Spinal cord (tissue), 10 donors: ENCODE data around the gene PCID2. TPM values are rescaled to one million over a fixed set of nuclear protein-coding genes. Genes with fewer than 3 reads are reported as not detected.
A peak's percentile ranks its signal among the peaks of the same experiment; 100 is the strongest.
"Not testable (repeated sequence)": the region's sequence is repeated elsewhere in the genome, so short reads cannot be mapped to it uniquely, and the experiment has no call there.

ENCODE experiments used
- DNase-seq, 6 donors: peaks; one replicate each; pipeline versions ENCODE4 v3.0.0 to v3.0.0-alpha.2; 2013 to 2015; ENCODE audit warnings: low spot score in 6 of 6, low read depth in 4 of 6
- H3K27ac ChIP-seq: one replicate; pipeline ENCODE4 v1.5.1; 2013; ENCODE audit warnings: low read depth, low read length, control low read depth
- H3K27me3 ChIP-seq: one replicate; pipeline ENCODE4 v1.6.1; 2013; ENCODE audit warnings: low read length; ENCODE audit not compliant: control insufficient read depth, insufficient read depth
- H3K36me3 ChIP-seq: one replicate; pipeline ENCODE4 v1.6.1; 2013; ENCODE audit warnings: low read length; ENCODE audit not compliant: control insufficient read depth, insufficient read depth
- H3K4me1 ChIP-seq: one replicate; pipeline ENCODE4 v1.6.1; 2013; ENCODE audit warnings: low read length; ENCODE audit not compliant: control insufficient read depth, insufficient read depth
- H3K4me3 ChIP-seq: one replicate; pipeline ENCODE4 v1.5.1; 2013; ENCODE audit warnings: low read depth, low read length, control low read depth
- H3K9me3 ChIP-seq: one replicate; pipeline ENCODE4 v1.6.1; 2013; ENCODE audit warnings: low read length; ENCODE audit not compliant: control insufficient read depth, insufficient read depth
- WGBS: methylation state at CpG from one replicate; pipeline ENCODE4 v1.1.5; 2013; ENCODE audit warnings: missing lambda C conversion rate; ENCODE audit not compliant: insufficient coverage; 5-methylcytosine and 5-hydroxymethylcytosine counted together
- polyA plus RNA-seq, 2 donors: library from polyadenylated mRNA; unstranded; fragments of 120-200 nt; gene quantifications; one replicate each; pipeline ENCODE4 v1.2.1, GENCODE V29; 2013; ENCODE audit not compliant: insufficient read length in 2 of 2
- total RNA-seq, 2 donors: library from RNA; depleted of rRNA in 1 of 2; stranded (reverse); fragments of 120-200 nt in 1 of 2; fragments of >200 nt in 1 of 2; gene quantifications; one replicate each; pipeline versions ENCODE4 v1.2.3 to v1.2.4, GENCODE V29; 2013 to 2014
- donor health status: healthy.

The PCID2 gene
- total and polyA plus RNA-seq, 4 donors, result 32.4 to 51.5 (median 45.4) TPM

DNA sequence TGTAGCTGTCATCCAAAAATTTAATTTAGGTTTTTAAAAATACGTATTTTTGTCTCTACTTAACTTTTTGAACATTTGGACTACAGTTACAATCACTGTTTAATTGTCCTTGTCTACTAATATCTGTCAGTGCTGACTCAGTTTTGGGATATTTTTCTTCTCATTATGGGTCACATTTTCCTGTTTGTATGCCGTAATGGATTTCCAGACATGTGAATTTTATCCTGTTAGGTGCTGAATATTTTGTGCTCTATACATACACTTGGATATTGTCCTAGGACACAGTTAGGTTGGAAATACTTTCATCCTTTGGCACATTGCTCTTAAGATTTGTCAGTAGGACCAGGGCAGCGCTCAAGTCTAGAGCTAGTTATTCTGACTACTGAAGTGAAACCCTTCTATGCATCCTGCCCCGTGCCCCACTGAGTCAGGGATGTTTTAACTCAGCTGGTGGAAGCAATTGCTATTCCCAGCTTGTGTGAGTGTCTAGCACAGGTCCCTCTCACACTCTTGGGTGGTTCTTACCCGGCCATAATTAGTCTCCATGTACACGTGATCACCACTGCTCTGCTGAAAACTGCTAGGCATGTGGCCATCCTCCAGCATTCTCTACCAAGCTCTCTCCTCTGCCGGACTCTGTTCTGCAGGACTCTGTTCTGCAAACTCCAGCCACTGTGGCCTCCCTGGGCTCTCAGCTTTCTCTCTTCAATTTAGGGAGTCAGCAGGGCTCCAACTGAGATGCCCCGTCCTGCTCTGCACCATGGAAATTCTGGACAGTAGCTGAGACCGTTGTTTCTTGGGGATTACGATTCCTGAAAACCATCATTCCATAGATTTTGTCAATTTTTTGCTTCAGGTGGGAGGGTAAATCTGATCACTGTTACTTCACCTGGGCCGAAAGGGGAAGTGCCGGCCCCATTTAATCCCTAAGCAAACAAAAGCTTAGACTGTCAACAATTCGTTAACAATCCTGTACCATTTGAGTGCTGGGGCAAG lies 38.9 kb downstream of the PCID2 start:
- H3K27me3 ChIP-seq, result no peaks in the 10 kb centered on the region
- no peaks in the 10 kb centered on the region for H3K4me1 ChIP-seq
- H3K36me3 ChIP-seq, result peaks cover 27% of the 10 kb centered on the region
- 93% methylated on average over 7 of the region's 13 CpGs for WGBS
- no peak overlapping the region for H3K4me3 ChIP-seq
- DNase-seq, result no peak
- no peaks in the 10 kb centered on the region for H3K9me3 ChIP-seq
- H3K27ac ChIP-seq, result no peak overlapping the region

DNA sequence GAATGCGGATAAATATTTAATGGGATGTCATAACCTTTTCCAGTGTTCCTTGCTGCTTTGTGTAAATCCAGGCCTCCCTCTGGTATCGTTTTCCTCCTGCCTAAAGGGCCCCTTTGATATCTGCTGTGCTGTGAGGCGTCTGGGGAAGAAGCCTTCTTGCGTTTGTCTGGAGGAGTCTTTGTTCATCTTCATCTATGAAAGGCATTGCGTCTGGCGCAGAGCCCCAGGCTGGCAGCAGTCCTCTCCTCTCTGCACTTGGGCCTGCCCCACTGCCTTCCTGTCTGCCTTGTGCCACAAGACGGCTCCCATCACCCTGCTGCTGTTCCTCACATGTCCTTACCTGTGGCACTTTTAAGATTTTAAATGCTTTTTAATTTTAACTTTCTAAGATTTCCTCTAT lies 40.3 kb downstream of the PCID2 start:
- Histone ChIP-seq H3K9me3 (no peaks in the 10 kb centered on the region), H3K36me3 (peaks cover 24% of the 10 kb centered on the region), H3K27ac (no peak overlapping the region), H3K27me3 (peaks cover 5% of the 10 kb centered on the region), H3K4me1 (peaks cover 2% of the 10 kb centered on the region), H3K4me3 (no peak overlapping the region)
- DNase-seq, result peak in 2 of 6 donors; percentile 8 to 43
- 62% methylated on average over 5 of the region's 7 CpGs for WGBS

DNA sequence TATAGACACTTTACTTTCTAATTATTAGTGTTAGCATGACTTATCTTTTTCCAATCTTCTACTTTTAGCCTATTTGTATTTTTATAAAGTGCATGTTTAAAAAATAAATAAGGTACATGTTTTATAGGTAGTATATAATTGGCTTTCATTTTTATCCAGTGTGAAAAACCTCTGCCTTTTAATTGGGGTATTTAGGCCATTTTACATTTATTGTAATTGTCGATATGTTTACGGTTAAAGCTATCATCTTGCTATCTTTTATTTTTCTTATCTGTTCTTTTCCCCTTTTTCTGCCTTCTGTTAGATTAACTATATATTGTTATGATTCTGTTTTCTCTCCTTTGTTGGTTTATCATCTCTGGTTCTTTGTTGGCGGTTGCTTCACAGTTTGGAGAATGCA lies 40.9 kb downstream of the PCID2 start:
- no peak for DNase-seq
- Histone ChIP-seq H3K4me3 (no peak overlapping the region), H3K27ac (no peak overlapping the region), H3K36me3 (peaks cover 20% of the 10 kb centered on the region), H3K27me3 (peaks cover 10% of the 10 kb centered on the region), H3K4me1 (peaks cover 7% of the 10 kb centered on the region), H3K9me3 (no peaks in the 10 kb centered on the region)
- WGBS, result no CpG with 5 or more reads among the region's 3 CpGs

DNA sequence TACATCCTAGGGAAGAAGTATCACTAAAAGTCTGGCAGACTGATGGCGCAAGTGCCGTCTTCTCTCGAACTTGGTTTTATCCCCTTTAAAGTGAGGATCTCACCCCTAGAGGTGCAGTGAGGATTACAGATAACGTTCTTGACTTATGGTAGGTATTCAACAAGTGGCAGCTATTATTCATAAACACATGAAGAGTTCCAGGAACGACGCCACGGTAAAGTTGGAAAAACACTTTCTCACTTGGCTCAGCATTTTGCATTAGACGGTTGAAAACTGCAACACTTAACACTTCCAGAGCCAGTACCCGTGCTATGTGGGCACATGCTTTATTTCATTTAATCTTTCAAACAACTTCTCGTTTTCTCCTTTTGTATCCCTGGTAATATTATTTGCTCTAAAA lies 41.3 kb downstream of the PCID2 start:
- WGBS, result 100% methylated on average over 4 of the region's 10 CpGs
- H3K4me1 ChIP-seq, result peaks cover 7% of the 10 kb centered on the region
- DNase-seq, result peak in 1 of 6 donors; percentile 46
- H3K36me3 ChIP-seq, result peaks cover 17% of the 10 kb centered on the region
- H3K27me3 ChIP-seq, result peaks cover 10% of the 10 kb centered on the region
- H3K27ac ChIP-seq, result no peak overlapping the region
- H3K9me3 ChIP-seq, result no peaks in the 10 kb centered on the region
- H3K4me3 ChIP-seq, result no peak overlapping the region

DNA sequence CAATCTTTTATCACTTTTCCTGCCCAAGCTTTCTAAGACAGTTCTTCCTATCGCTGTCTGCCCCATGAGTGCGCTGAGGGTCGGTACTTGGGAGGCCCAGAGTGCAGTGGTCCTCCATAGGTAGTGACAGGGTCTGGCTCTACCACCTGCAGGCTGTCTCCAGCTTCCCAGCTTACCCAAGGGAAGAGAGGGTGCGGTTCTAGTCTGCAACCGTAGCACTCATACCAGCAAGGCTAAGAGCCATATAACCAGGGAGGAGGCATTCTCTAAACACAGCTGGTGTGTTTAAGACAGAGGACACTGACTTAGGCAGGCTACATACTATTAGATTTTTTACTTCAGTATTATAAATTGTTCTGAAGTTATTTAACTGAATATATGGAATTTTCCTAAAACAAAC lies 41.8 kb downstream of the PCID2 start:
- WGBS, result 100% methylated on average over 3 of the region's 5 CpGs
- Histone ChIP-seq H3K9me3 (no peaks in the 10 kb centered on the region), H3K27me3 (peaks cover 10% of the 10 kb centered on the region), H3K27ac (no peak overlapping the region), H3K4me3 (no peak overlapping the region), H3K36me3 (peaks cover 12% of the 10 kb centered on the region), H3K4me1 (peaks cover 7% of the 10 kb centered on the region)
- no peak for DNase-seq

DNA sequence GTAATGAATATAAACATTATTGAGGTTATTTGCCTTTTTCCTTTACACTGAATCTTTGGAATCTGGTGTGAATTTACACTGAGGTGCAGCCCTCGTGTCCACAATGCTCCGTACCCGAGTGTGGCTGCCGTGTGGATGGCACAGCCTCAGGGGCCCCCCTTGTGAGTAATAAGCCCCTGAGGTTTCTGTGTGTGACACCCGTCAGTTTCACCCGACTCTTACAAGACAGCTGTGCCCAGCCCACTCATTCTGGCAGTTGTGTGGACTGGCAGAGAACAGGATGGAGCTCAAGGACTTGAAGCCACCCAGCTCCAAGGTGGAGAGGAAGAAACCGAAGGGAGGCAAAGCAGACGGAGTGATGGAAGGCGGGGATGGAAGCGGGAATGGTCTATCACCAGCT lies 42.2 kb downstream of the PCID2 start:
- no peak overlapping the region for H3K27ac ChIP-seq
- peaks cover 7% of the 10 kb centered on the region for H3K4me1 ChIP-seq
- no peak overlapping the region for H3K4me3 ChIP-seq
- 97% methylated on average over 8 of the region's 10 CpGs for WGBS
- DNase-seq, result no peak
- H3K27me3 ChIP-seq, result peaks cover 12% of the 10 kb centered on the region
- peaks cover 8% of the 10 kb centered on the region for H3K36me3 ChIP-seq
- no peaks in the 10 kb centered on the region for H3K9me3 ChIP-seq

DNA sequence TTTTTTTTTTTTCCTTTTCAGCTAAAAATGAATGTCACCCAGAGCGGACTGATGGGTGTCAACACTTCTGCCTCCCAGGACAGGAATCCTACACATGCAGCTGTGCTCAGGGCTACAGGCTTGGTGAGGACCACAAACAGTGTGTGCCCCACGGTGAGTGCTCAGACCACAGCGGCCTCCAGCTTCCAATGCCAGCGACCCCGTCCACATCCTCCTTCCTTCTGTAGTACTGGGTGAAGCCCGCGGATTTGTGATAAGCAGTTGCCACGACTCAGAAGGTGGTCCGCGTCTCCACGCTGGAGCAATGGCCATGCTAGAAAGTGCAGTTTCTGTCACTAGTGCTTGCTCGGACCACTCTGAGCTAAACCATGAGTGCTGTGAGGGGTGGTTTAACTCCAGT lies 44.0 kb downstream of the PCID2 start:
- WGBS, result 80% methylated on average over 10 of the region's 12 CpGs
- peaks cover 16% of the 10 kb centered on the region for H3K27me3 ChIP-seq
- DNase-seq, result no peak

DNA sequence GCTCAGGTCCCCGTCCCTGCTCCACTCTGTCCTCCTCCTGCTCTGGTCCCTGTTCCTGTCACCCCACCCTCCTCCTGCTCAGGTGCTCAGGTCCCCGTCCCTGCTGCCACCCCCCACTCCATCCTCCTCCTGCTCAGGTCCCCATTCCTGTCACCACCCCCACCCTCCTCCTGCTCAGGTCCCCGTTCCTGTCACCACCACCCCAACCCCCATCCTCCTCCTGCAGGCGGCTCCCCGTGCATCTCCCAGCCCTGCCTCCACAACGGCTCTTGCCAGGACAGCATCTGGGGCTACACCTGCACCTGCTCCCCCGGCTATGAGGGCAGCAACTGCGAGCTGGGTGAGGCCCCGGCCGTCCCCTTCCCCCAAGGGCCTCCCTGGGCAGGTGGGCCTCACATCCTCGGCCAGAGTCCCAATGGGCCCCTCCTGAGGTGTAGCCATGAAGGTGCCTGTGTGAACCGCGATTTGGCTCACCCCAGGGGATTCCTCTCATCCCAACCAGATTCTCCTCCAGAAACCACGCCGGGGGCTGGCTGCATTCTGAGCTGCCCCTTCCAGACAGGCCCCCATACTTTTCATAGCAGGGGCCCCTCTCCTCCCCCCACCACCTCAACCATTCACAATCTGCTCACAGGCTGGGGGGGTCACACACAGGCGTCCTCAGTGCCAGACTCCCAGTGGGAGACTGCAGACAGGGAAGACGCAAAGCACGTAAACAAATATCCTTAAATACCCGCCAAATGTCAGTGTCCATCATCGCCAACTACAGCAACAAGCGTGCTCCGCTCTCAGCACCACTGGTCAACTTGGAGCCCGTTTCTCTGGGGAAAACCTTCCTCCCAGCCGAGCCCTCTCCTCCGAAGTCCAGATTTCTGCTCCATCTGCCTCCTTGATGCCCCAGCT lies 45.4 kb downstream of the PCID2 start:
- no peak overlapping the region for H3K27ac ChIP-seq
- peaks cover 13% of the 10 kb centered on the region for H3K4me1 ChIP-seq
- H3K27me3 ChIP-seq, result peaks cover 16% of the 10 kb centered on the region
- H3K36me3 ChIP-seq, result no peaks in the 10 kb centered on the region
- 34% methylated on average over 25 of the region's 25 CpGs for WGBS
- H3K9me3 ChIP-seq, result no peaks in the 10 kb centered on the region
- no peak for DNase-seq
- H3K4me3 ChIP-seq, result no peak overlapping the region

More for the DNA sequence above, 44.0 kb downstream of the PCID2 start:
- no peak overlapping the region for H3K4me3 ChIP-seq
- H3K9me3 ChIP-seq, result no peaks in the 10 kb centered on the region
- H3K27ac ChIP-seq, result no peak overlapping the region
- H3K4me1 ChIP-seq, result peaks cover 9% of the 10 kb centered on the region
- H3K36me3 ChIP-seq, result peaks cover 2% of the 10 kb centered on the region

DNA sequence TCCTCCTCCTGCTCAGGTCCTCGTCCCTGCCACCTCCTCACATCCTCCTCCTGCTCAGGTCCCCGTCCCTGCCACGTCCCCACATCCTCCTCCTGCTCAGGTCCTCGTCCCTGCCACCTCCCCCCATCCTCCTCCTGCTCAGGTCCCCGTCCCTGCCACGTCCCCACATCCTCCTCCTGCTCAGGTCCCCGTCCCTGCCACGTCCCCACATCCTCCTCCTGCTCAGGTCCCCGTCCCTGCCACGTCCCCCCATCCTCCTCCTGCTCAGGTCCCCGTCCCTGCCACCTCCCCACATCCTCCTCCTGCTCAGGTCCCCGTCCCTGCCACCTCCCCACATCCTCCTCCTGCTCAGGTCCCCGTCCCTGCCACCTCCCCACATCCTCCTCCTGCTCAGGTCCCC lies 46.5 kb downstream of the PCID2 start:
- not testable (repeated sequence) for H3K9me3 ChIP-seq, DNase-seq, H3K4me3 ChIP-seq, H3K27ac ChIP-seq, H3K36me3 ChIP-seq
- H3K27me3 ChIP-seq, result peaks cover 16% of the 10 kb centered on the region
- peaks cover 13% of the 10 kb centered on the region for H3K4me1 ChIP-seq
- no CpG with 5 or more reads among the region's 13 CpGs for WGBS
